Upper lobe of left lung (tissue), 6 donors: Measurements from ENCODE around the gene OR5A1. TPM values are rescaled to one million over a fixed set of nuclear protein-coding genes. Genes with fewer than 3 reads are reported as not detected.

Experiments used
- ATAC-seq, 2 donors: fragments of 200-7000 bp; cut with Tn5 transposase; one replicate each; pipeline ENCODE4 v1.9.1; 2022; ENCODE audit warnings: mild to moderate bottlenecking in 2 of 2, moderate library complexity in 2 of 2; ENCODE audit not compliant: low FRiP score in 2 of 2
- DNase-seq, 2 donors: peaks; one replicate each; pipeline ENCODE4 v3.0.0-alpha.2; 2019 to 2020
- H3K27ac ChIP-seq, 4 donors: fragments of 200-600 bp; sonication (generic); one replicate each; pipeline ENCODE4 v1.5.1; 2016 to 2019
- H3K27me3 ChIP-seq, 4 donors: fragments of 200-600 bp; sonication (generic); one replicate each; pipeline ENCODE4 v1.5.1; 2017 to 2019
- H3K36me3 ChIP-seq, 4 donors: fragments of 200-600 bp; sonication (generic); one replicate each; pipeline ENCODE4 v1.5.1; 2016 to 2019
- H3K4me1 ChIP-seq, 4 donors: fragments of 200-600 bp; sonication (generic); one replicate each; pipeline ENCODE4 v1.5.1; 2018 to 2019
- H3K4me3 ChIP-seq, 4 donors: fragments of 200-600 bp; sonication (generic); one replicate each; pipeline ENCODE4 v1.5.1; 2017 to 2019; ENCODE audit warnings: mild to moderate bottlenecking in 2 of 4, moderate library complexity in 1 of 4
- H3K9me3 ChIP-seq, 4 donors: fragments of 200-600 bp; sonication (generic); one replicate each; pipeline ENCODE4 v1.5.1; 2018 to 2019
- EP300 ChIP-seq, 4 donors: sonication (generic); formaldehyde crosslinking; IDR thresholded peaks; one replicate each; pipeline ENCODE4 v1.5.1; 2017; ENCODE audit warnings: antibody characterized with exemption in 4 of 4, control low read depth in 2 of 4
- POLR2A ChIP-seq, 4 donors: fragments of 450-650 bp; IDR thresholded peaks; one replicate each; pipeline ENCODE4 v1.5.1; 2016 to 2017; ENCODE audit warnings: antibody characterized with exemption in 4 of 4, mild to moderate bottlenecking in 2 of 4
- POLR2AphosphoS5 ChIP-seq, 2 donors: sonication (generic); formaldehyde crosslinking; IDR thresholded peaks; one replicate each; pipeline ENCODE4 v1.5.1; 2017; ENCODE audit warnings: antibody characterized with exemption in 2 of 2
- WGBS, 2 donors: methylation state at CpG; one replicate each; pipeline ENCODE4 v1.1.5; 2017 to 2018; 5-methylcytosine and 5-hydroxymethylcytosine counted together
- total RNA-seq, 6 donors: library from RNA; depleted of rRNA in 4 of 6; stranded (reverse); fragments of >200 nt in 4 of 6; gene quantifications; one replicate each; pipeline versions ENCODE4 v1.1.0 to v1.2.1, GENCODE V29; 2016 to 2021
- TF ChIP-seq, protein P1 (sequence below), 6 experiments: fragments of 450-650 bp in 4 of 6; fragments of 200-600 bp in 2 of 6; sonication (generic) in 2 of 6; IDR thresholded peaks; one replicate each; pipeline ENCODE4 v1.5.1; 2016 to 2019; ENCODE audit warnings: antibody characterized with exemption in 6 of 6
- donor health status: DM: no; HTN: no; CAD: no; lungs with moderate emphysema.
- donor health status: DM: no; HTN: yes; CAD: no; lungs with severe emphysema.

Gene OR5A1
- total RNA-seq, 6 donors from 2014 or later = not detected

DNA sequence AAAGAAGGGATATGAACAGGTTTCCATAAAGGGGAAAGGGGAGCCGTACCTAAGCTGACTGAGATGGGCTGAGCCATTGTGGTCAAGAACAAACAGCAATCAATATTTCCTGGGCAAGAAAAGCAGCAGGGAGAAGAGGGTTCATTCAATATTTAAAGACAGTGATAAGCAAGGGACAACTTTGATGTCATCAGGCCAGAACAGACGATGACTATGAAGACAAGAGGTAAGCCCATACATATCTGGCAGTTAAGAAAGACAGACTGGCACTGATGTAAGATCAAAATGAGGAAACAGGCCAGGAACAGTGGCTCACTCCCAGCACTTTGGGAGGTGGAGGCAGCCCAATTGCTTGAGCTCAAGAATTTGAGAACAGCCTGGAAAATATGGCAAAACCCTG, 12.4 kb upstream of the OR5A1 start:
- Histone ChIP-seq H3K4me1 (no peaks in the 10 kb centered on the region), H3K4me3 (no peak overlapping the region), H3K27ac (no peak overlapping the region), H3K36me3 (no peaks in the 10 kb centered on the region), H3K27me3 (no peaks in the 10 kb centered on the region), H3K9me3 (no peaks in the 10 kb centered on the region)
- DNase-seq (no peak), ATAC-seq (no peak)
- WGBS, 2 donors = 69 to 87% methylated on average over 2 of the region's 2 CpGs
- no peak for TF ChIP-seq EP300 (IDR thresholded peaks at IDR 0.05)
- TF ChIP-seq POLR2AphosphoS5 (IDR thresholded peaks at IDR 0.05) = no peak
- TF ChIP-seq, protein P1, sequence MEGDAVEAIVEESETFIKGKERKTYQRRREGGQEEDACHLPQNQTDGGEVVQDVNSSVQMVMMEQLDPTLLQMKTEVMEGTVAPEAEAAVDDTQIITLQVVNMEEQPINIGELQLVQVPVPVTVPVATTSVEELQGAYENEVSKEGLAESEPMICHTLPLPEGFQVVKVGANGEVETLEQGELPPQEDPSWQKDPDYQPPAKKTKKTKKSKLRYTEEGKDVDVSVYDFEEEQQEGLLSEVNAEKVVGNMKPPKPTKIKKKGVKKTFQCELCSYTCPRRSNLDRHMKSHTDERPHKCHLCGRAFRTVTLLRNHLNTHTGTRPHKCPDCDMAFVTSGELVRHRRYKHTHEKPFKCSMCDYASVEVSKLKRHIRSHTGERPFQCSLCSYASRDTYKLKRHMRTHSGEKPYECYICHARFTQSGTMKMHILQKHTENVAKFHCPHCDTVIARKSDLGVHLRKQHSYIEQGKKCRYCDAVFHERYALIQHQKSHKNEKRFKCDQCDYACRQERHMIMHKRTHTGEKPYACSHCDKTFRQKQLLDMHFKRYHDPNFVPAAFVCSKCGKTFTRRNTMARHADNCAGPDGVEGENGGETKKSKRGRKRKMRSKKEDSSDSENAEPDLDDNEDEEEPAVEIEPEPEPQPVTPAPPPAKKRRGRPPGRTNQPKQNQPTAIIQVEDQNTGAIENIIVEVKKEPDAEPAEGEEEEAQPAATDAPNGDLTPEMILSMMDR (IDR thresholded peaks at IDR 0.05) = no peak
- no peak for TF ChIP-seq POLR2A (IDR thresholded peaks at IDR 0.05)

DNA sequence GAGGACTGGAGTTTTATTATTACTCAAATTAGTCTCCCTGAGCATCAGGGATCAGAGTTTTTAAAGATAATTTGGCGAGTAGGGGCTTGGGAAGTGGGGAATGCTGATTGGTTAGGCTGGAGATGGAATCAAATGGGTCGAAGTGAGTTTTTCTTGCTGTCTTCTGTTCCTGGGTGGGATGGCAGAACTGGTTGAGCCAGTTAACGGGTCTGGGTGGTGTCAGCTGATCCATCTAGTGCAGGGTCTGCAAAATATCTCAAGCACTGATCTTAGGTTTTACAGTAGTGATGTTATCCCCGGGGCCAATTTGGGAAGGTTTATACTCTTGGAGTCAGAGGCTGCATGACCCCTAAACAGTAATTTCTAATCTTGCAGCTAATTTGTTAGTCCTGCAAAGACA, 11.1 kb upstream of the OR5A1 start:
- ATAC-seq (no peak), DNase-seq (no peak)
- Histone ChIP-seq H3K4me3 (no peak overlapping the region), H3K4me1 (no peaks in the 10 kb centered on the region), H3K27me3 (no peaks in the 10 kb centered on the region), H3K36me3 (no peaks in the 10 kb centered on the region), H3K9me3 (no peaks in the 10 kb centered on the region), H3K27ac (no peak overlapping the region)
- 66 to 68% methylated on average over 4 of the region's 4 CpGs for WGBS, 2 donors
- TF ChIP-seq POLR2A (IDR thresholded peaks at IDR 0.05) (no peak), EP300 (IDR thresholded peaks at IDR 0.05) (no peak), POLR2AphosphoS5 (IDR thresholded peaks at IDR 0.05) (no peak)
- TF ChIP-seq, protein P1 (IDR thresholded peaks at IDR 0.05) = no peak

DNA sequence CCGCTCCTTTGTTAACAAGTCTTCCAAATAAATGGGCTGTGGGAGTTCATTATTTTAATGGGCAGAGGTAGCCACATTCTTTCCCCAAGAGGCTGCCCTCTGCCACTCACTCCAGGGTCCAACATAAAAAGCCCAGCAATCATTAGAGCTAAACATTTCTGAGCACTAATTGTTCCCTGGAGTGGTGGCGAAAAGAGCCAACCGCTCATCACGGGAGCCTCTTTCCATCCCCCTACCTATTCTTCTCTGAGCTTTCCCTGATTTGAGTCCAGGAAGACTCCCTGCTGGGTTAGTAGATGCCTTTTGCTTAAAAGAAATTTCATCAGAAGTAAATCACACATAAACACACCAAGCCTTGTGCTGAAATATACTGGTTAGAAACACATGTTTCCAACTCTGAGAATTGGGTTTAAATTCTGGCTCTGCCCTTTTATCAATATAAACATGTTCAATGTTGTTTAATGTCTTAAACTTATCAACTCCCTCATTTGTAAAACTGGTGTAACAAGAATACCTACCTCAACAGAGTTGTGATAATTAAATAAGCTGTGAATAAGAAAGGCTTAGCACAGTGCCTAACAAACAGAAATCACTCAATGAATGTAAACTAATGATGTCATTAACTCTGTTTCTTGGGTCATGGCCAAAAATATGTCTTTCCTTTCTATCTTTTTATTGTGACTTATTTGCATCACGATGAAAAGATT, 9.8 kb upstream of the OR5A1 start, which contains the start of gene OR5A2:
OR5A2 (minus strand) TSS at position 53 of the 707 bp plus-strand sequence. CDS start 3,460 bp downstream, outside the sequence.
- no peak within 1 kb of the TSS for H3K4me3 ChIP-seq
- DNase-seq (no peak), ATAC-seq (no peak)
- TF ChIP-seq POLR2A (IDR thresholded peaks at IDR 0.05) (no peak), EP300 (IDR thresholded peaks at IDR 0.05) (no peak), POLR2AphosphoS5 (IDR thresholded peaks at IDR 0.05) (no peak)
- TF ChIP-seq, protein P1 (IDR thresholded peaks at IDR 0.05) = no peak
- no peaks in the 10 kb centered on the region for H3K36me3 ChIP-seq
- WGBS, 2 donors = 75 to 77% methylated on average over 5 of the region's 5 CpGs
- H3K27ac ChIP-seq = no peak within 1 kb of the TSS
- H3K4me1 ChIP-seq = no peaks in the 10 kb centered on the region
- H3K27me3 ChIP-seq = no peaks in the 10 kb centered on the region
- H3K9me3 ChIP-seq = no peaks in the 10 kb centered on the region

DNA sequence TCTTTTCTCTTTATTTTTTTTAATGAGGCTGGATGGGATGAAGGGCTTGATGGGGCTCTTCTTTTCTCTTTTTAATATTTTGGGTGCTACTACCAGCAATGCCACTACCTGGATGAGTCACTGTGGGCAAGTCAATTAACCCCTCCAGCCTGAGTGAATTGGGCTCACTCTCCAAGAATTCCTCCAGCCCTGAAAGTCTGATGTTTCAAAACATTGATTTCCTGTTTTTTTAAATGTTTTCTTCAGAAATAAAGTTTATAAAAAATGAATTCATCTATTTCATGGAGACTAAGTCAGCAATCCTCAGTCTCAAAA, 9.2 kb upstream of the OR5A1 start:
- Histone ChIP-seq H3K4me1 (no peaks in the 10 kb centered on the region), H3K36me3 (no peaks in the 10 kb centered on the region), H3K9me3 (no peaks in the 10 kb centered on the region), H3K4me3 (no peak overlapping the region), H3K27ac (no peak overlapping the region), H3K27me3 (no peaks in the 10 kb centered on the region)
- TF ChIP-seq, protein P1 (IDR thresholded peaks at IDR 0.05) = no peak
- TF ChIP-seq EP300 (IDR thresholded peaks at IDR 0.05) = no peak
- no peak for ATAC-seq
- no peak for DNase-seq

DNA sequence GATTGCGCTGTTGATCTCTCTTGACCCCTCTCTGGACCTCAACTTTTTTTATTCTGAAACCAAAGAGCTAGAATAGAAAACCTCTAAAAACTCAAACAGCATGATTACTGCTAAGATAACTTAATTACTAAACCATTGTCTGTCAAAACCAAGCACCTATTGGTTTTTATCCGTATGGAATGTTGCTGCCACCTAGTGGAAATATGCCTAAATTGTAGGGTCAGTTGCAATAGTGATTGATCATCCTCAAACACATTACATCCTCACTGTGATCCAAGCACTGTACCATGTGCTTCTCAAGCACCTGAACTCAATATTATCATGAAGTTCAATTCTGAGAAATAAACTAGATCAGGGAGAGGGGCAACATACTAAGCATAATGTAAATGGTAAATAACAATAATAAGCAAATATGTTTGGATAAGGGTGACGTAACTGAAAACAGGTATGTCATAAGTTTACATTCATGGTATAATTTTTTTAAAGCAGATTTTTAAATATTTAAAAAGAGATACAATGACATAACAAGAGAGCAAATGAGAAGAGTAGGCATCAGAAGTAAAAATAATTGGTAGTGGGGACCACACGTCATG, 6.2 kb upstream of the OR5A1 start:
- Histone ChIP-seq H3K9me3 (no peaks in the 10 kb centered on the region), H3K4me1 (no peaks in the 10 kb centered on the region), H3K4me3 (no peak overlapping the region), H3K27ac (no peak overlapping the region), H3K27me3 (no peaks in the 10 kb centered on the region), H3K36me3 (no peaks in the 10 kb centered on the region)
- ATAC-seq (no peak), DNase-seq (no peak)
- TF ChIP-seq EP300 (IDR thresholded peaks at IDR 0.05) (no peak), POLR2A (IDR thresholded peaks at IDR 0.05) (no peak), POLR2AphosphoS5 (IDR thresholded peaks at IDR 0.05) (no peak)
- TF ChIP-seq, protein P1 (IDR thresholded peaks at IDR 0.05) = peak; percentile 47 to 74 (median 68)
- WGBS, 2 donors = 64 to 67% methylated on average over 4 of the region's 4 CpGs
